ENCODE results near the gene SPOCK2. TPM values are rescaled to one million over a fixed set of nuclear protein-coding genes. Genes with fewer than 3 reads are reported as not detected.

The SPOCK2 gene
- total RNA-seq, 1 experiment from 2014 or later: 1.8 TPM

- Histone ChIP-seq H3K4me2 (ENCODE audit: insufficient read depth, insufficient read length, low read length) (no peak overlapping the region), H3K27ac (ENCODE audit: insufficient read length, low read depth, low read length) (no peak overlapping the region), H2AFZ (ENCODE audit: low read length) (no peak overlapping the region), H3K56ac (ENCODE audit: insufficient read length, low read depth, low read length) (no peak overlapping the region), H3T11ph (ENCODE audit: low read length) (no peak overlapping the region), H3K79me2 (ENCODE audit: insufficient read depth, low read length) (no peaks in the 10 kb centered on the region), H2BK12ac (ENCODE audit: insufficient read length, low read depth, low read length) (no peak overlapping the region), H3K27me3 (ENCODE audit: insufficient read depth, low read length) (no peaks in the 10 kb centered on the region), H4K5ac (ENCODE audit: insufficient read length, low read depth, low read length) (no peak overlapping the region), H2BK120ac (ENCODE audit: low read depth, low read length, poor library complexity, severe bottlenecking) (no peak overlapping the region), H3K9me3 (ENCODE audit: control insufficient read depth, low read depth, low read length) (no peaks in the 10 kb centered on the region), H4K8ac (replicated peaks; ENCODE audit: insufficient read length, low read depth, low read length) (no peak overlapping the region), H3K14ac (ENCODE audit: insufficient read depth, low read length) (no peak overlapping the region), H3K79me1 (ENCODE audit: insufficient read depth, low read depth, low read length, poor library complexity, severe bottlenecking) (no peaks in the 10 kb centered on the region), H3K18ac (ENCODE audit: insufficient read length, low read depth, low read length) (no peak overlapping the region), H4K91ac (ENCODE audit: insufficient read length, low read depth, low read length) (no peak overlapping the region), H4K20me1 (ENCODE audit: control insufficient read depth, insufficient read depth, insufficient read length) (no peaks in the 10 kb centered on the region), H3K9ac (ENCODE audit: extremely low read depth, insufficient read length, low read length) (no peak overlapping the region), H3K23ac (ENCODE audit: insufficient read length, low read depth, low read length) (no peak overlapping the region), H3K23me2 (ENCODE audit: insufficient read length, low read depth, low read length, poor library complexity, severe bottlenecking) (no peaks in the 10 kb centered on the region), H2BK5ac (ENCODE audit: insufficient read length, low read length) (no peak overlapping the region), H2BK20ac (ENCODE audit: low read depth, low read length, poor library complexity, severe bottlenecking) (no peak overlapping the region), H2AK5ac (ENCODE audit: insufficient read length, low read length) (no peak overlapping the region), H2BK15ac (ENCODE audit: low read depth, low read length) (no peak overlapping the region), H3K4ac (ENCODE audit: low read depth, low read length) (no peak overlapping the region), H3K4me1 (ENCODE audit: insufficient read depth, low read length) (no peaks in the 10 kb centered on the region)
- H3K9me3 Mint-ChIP-seq: peaks cover 2 to 8% of the 10 kb centered on the region in 2 experiments; a peak in 3 of 5 replicates
- TF ChIP-seq CTCF (conservative IDR thresholded peaks at IDR 0.05): no peak
- no peak overlapping the region for H3K4me3 Mint-ChIP-seq
- H3K4me1 Mint-ChIP-seq: 0 out of 4 replicates have a peak, but pooled peaks cover 0 to 4% of the 10 kb centered on the region in 2 experiments
- peaks cover 4 to 14% (median 9%) of the 10 kb centered on the region in 3 experiments for H3K36me3 Mint-ChIP-seq (ENCODE audit: insufficient read depth in 1 of 3, low read depth in 3 of 3)
- H3K27me3 Mint-ChIP-seq (ENCODE audit: low read depth): no peaks in the 10 kb centered on the region
- no CpG with 5 or more reads among the region's 11 CpGs for WGBS (ENCODE audit: extremely low coverage, insufficient read length, low lambda C conversion rate)
- no peak for DNase-seq
- no peak overlapping the region; a peak in 1 of 7 replicates for H3K27ac Mint-ChIP-seq
These were observed 22.5 kb upstream of the SPOCK2 start for GRCh38 chr10:72110673-72111401.
